ENCODE measurements around the gene NKD1.

The NKD1 gene

GRCh38 chr16:50546125-50546524 is 2.1 kb upstream of the NKD1 start:
- Histone ChIP-seq H2AFZ (ENCODE audit: low read length) (no peak overlapping the region), H3K9me3 (replicated peaks; ENCODE audit: insufficient read depth, low read length) (no peaks in the 10 kb centered on the region), H4K20me1 (ENCODE audit: insufficient read depth, low read length) (no peaks in the 10 kb centered on the region), H3F3A (ENCODE audit: insufficient read depth, low read length) (no peaks in the 10 kb centered on the region), H3K36me3 (replicated peaks; ENCODE audit: insufficient read depth, low read length) (no peaks in the 10 kb centered on the region), H3K9me2 (replicated peaks; ENCODE audit: insufficient read depth, low read length) (no peaks in the 10 kb centered on the region), H3K79me2 (ENCODE audit: low read length) (no peaks in the 10 kb centered on the region), H3K4me3 (ENCODE audit: low read length) (no peak overlapping the region), H3K9ac (ENCODE audit: low read length) (no peak overlapping the region), H3K27me3 (replicated peaks; ENCODE audit: insufficient read depth, low read length) (peaks cover 33% of the 10 kb centered on the region), H3K4me2 (ENCODE audit: low read depth, low read length) (no peak overlapping the region), H3K4me1 (ENCODE audit: low read length) (no peaks in the 10 kb centered on the region), H3K27ac (ENCODE audit: low read length) (no peak overlapping the region)
- DNase-seq = no peak
- TF ChIP-seq, protein P1, sequence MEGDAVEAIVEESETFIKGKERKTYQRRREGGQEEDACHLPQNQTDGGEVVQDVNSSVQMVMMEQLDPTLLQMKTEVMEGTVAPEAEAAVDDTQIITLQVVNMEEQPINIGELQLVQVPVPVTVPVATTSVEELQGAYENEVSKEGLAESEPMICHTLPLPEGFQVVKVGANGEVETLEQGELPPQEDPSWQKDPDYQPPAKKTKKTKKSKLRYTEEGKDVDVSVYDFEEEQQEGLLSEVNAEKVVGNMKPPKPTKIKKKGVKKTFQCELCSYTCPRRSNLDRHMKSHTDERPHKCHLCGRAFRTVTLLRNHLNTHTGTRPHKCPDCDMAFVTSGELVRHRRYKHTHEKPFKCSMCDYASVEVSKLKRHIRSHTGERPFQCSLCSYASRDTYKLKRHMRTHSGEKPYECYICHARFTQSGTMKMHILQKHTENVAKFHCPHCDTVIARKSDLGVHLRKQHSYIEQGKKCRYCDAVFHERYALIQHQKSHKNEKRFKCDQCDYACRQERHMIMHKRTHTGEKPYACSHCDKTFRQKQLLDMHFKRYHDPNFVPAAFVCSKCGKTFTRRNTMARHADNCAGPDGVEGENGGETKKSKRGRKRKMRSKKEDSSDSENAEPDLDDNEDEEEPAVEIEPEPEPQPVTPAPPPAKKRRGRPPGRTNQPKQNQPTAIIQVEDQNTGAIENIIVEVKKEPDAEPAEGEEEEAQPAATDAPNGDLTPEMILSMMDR (IDR thresholded peaks at IDR 0.05; ENCODE audit: low read length) = no peak

GRCh38 chr16:50547340-50548124 is 664 bp upstream of the NKD1 start:
- no peaks in the 10 kb centered on the region for H3K36me3 ChIP-seq (replicated peaks; ENCODE audit: insufficient read depth, low read length)
- H3F3A ChIP-seq (ENCODE audit: insufficient read depth, low read length) = no peaks in the 10 kb centered on the region
- peak overlapping the region; percentile 83 for H3K4me2 ChIP-seq (ENCODE audit: low read depth, low read length)
- H3K9ac ChIP-seq (ENCODE audit: low read length) = no peak overlapping the region
- H3K27me3 ChIP-seq (replicated peaks; ENCODE audit: insufficient read depth, low read length) = peaks cover 33% of the 10 kb centered on the region
- no peaks in the 10 kb centered on the region for H3K4me1 ChIP-seq (ENCODE audit: low read length)
- no peaks in the 10 kb centered on the region for H3K79me2 ChIP-seq (ENCODE audit: low read length)
- peak; percentile 69 for DNase-seq
- peak overlapping the region; percentile 91 for H2AFZ ChIP-seq (ENCODE audit: low read length)
- TF ChIP-seq, protein P1 (IDR thresholded peaks at IDR 0.05; ENCODE audit: low read length) = peak; percentile 49
- no peak for TF ChIP-seq EZH2 (optimal IDR thresholded peaks at IDR 0.05; ENCODE audit: low read depth, low read length)
- no peaks in the 10 kb centered on the region for H3K9me2 ChIP-seq (replicated peaks; ENCODE audit: insufficient read depth, low read length)
- no peak overlapping the region for H3K27ac ChIP-seq (ENCODE audit: low read length)
- no peaks in the 10 kb centered on the region for H4K20me1 ChIP-seq (ENCODE audit: insufficient read depth, low read length)
- peak overlapping the region; percentile 79 for H3K4me3 ChIP-seq (ENCODE audit: low read length)
- no peaks in the 10 kb centered on the region for H3K9me3 ChIP-seq (replicated peaks; ENCODE audit: insufficient read depth, low read length)

DNA sequence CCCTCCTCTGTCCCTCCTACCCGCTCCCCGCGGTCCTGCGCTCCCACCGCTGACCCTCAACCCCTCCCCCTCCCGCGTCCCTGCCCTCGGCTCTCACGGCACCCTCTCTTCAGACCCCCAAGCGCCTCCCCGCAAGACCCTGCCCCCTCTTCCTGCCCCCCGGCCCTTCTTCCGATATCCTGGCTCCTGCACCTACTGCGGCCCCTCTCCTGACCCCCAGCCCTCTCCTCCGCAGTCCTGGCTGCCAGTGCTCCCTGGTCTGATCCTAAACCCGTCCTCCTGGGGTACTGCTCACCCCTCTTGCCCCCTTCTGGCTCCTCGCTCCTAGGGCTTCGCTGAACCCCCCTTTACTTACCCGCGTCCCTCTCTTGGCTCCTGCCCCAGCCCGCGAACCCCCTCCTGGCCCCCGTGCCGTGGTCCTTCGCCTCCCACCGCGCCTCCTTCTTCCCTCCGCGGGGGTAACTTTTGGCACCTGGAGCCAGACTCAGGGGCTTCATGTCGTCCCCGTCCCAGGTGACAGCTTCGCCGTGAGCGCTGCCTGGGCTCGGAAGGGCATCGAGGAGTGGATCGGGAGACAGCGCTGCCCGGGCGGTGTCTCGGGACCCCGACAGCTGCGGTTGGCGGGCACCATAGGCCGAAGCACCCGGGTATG is 839 bp downstream of the NKD1 start:
- no peaks in the 10 kb centered on the region for H3K9me2 ChIP-seq (replicated peaks; ENCODE audit: insufficient read depth, low read length)
- peaks cover 31% of the 10 kb centered on the region for H3K27me3 ChIP-seq (replicated peaks; ENCODE audit: insufficient read depth, low read length)
- H3K79me2 ChIP-seq (ENCODE audit: low read length) = no peaks in the 10 kb centered on the region
- H3K4me2 ChIP-seq (ENCODE audit: low read depth, low read length) = peak overlapping the region; percentile 73; the same call in 1 of the 2 replicates
- no peaks in the 10 kb centered on the region for H3K4me1 ChIP-seq (ENCODE audit: low read length)
- no peak overlapping the region for H2AFZ ChIP-seq (ENCODE audit: low read length)
- H3K4me3 ChIP-seq (ENCODE audit: low read length) = peak overlapping the region; percentile 60
- no peak for TF ChIP-seq EZH2phosphoT487 (IDR thresholded peaks at IDR 0.05; ENCODE audit: low read length)
- TF ChIP-seq, protein P1 (IDR thresholded peaks at IDR 0.05; ENCODE audit: low read length) = no peak
- TF ChIP-seq EZH2 (optimal IDR thresholded peaks at IDR 0.05; ENCODE audit: low read depth, low read length) = no peak
- H4K20me1 ChIP-seq (ENCODE audit: insufficient read depth, low read length) = no peaks in the 10 kb centered on the region
- no peak overlapping the region for H3K27ac ChIP-seq (ENCODE audit: low read length)
- no peaks in the 10 kb centered on the region for H3F3A ChIP-seq (ENCODE audit: insufficient read depth, low read length)
- no peak overlapping the region; the same call in 1 of the 2 replicates for H3K9ac ChIP-seq (ENCODE audit: low read length)
- H3K9me3 ChIP-seq (replicated peaks; ENCODE audit: insufficient read depth, low read length) = no peaks in the 10 kb centered on the region
- H3K36me3 ChIP-seq (replicated peaks; ENCODE audit: insufficient read depth, low read length) = no peaks in the 10 kb centered on the region
- no peak for DNase-seq

Data from MM.1S (cell line).